Stimulated activated CD8-positive, alpha-beta memory T cell treated with anti-CD3 and anti-CD28 coated beads, Interleukin-15, amount 100 ng/mL, for 24 hours (primary cell): ENCODE results near the gene ATP5F1D.

ENCODE experiments used
- DNase-seq: peaks from one replicate; pipeline ENCODE4 v3.0.0-alpha.2; 2020; ENCODE audit warnings: low read depth

Gene ATP5F1D

GRCh38 chr19:1270854-1271527 lies 29.4 kb downstream of the ATP5F1D start:
- no peak for DNase-seq

- no peak for DNase-seq
These were observed 30.2 kb downstream of the ATP5F1D start for GRCh38 chr19:1271528-1272422.

GRCh38 chr19:1272423-1273262 lies 31.1 kb downstream of the ATP5F1D start:
- no peak for DNase-seq

- DNase-seq: no peak
These were observed 31.9 kb downstream of the ATP5F1D start for GRCh38 chr19:1273263-1274041.

GRCh38 chr19:1274081-1274851 lies 32.7 kb downstream of the ATP5F1D start:
- no peak for DNase-seq

- no peak for DNase-seq
These were observed 33.3 kb downstream of the ATP5F1D start for GRCh38 chr19:1274852-1275259.

- DNase-seq: peak; percentile 92
These were observed 33.9 kb downstream of the ATP5F1D start, which contains the start of gene FAM174C for GRCh38 chr19:1275260-1275975. TSS of gene FAM174C (plus strand) at chr19:1275530. CDS start at chr19:1275550, 20 bp downstream.

GRCh38 chr19:1275976-1276627 lies 34.6 kb downstream of the ATP5F1D start:
- DNase-seq: no peak

GRCh38 chr19:1276628-1277022 lies 35.1 kb downstream of the ATP5F1D start:
- no peak for DNase-seq

GRCh38 chr19:1277061-1277460 lies 35.5 kb downstream of the ATP5F1D start:
- no peak for DNase-seq

- DNase-seq: no peak
These were observed 36.5 kb downstream of the ATP5F1D start for GRCh38 chr19:1278074-1278473.

- DNase-seq: no peak
These were observed 37.4 kb downstream of the ATP5F1D start for GRCh38 chr19:1278713-1279660.

GRCh38 chr19:1279782-1280341 lies 38.3 kb downstream of the ATP5F1D start:
- peak; percentile 68 for DNase-seq

GRCh38 chr19:1280636-1281568 lies 39.4 kb downstream of the ATP5F1D start:
- DNase-seq: no peak

- no peak for DNase-seq
These were observed 40.2 kb downstream of the ATP5F1D start for GRCh38 chr19:1281569-1282287.

- no peak for DNase-seq
These were observed 41.1 kb downstream of the ATP5F1D start for GRCh38 chr19:1282588-1283206.
